CD4-positive, alpha-beta T cell treated with Interleukin-4 for 1 hour (primary cell): ENCODE measurements around the gene PSMA2.

Experiments used
- DNase-seq, 2 donors: peaks; one replicate each; pipeline ENCODE4 v3.0.0-alpha.2; 2020 to 2022

Gene PSMA2

GRCh38 chr7:42931834-42932651, at the start of gene PSMA2, which contains the start of gene MRPL32:
PSMA2 (minus strand) TSS chr7:42932174; CDS start chr7:42932158, 16 bp downstream.
MRPL32 (plus strand) TSS chr7:42932376; CDS start chr7:42932387, 11 bp downstream.
- DNase-seq, result peak; percentile 97 to 98

- no peak for DNase-seq
Measured at GRCh38 chr7:42981601-42982000, 49.6 kb upstream of the PSMA2 start.

- DNase-seq, result no peak
Measured at GRCh38 chr7:42980514-42980913, 48.5 kb upstream of the PSMA2 start.

- DNase-seq, result no peak
Measured at GRCh38 chr7:42980084-42980483, 48.1 kb upstream of the PSMA2 start.

GRCh38 chr7:42978496-42978895, 46.5 kb upstream of the PSMA2 start:
- no peak for DNase-seq

GRCh38 chr7:42976371-42976770, 44.4 kb upstream of the PSMA2 start:
- no peak for DNase-seq

- no peak for DNase-seq
Measured at GRCh38 chr7:42972699-42973500, 40.9 kb upstream of the PSMA2 start.

- DNase-seq, result no peak
Measured at GRCh38 chr7:42967391-42967790, 35.4 kb upstream of the PSMA2 start.

- no peak for DNase-seq
Measured at GRCh38 chr7:42964849-42965805, 33.2 kb upstream of the PSMA2 start.

GRCh38 chr7:42964293-42964692, 32.3 kb upstream of the PSMA2 start:
- DNase-seq, result no peak

- no peak for DNase-seq
Measured at GRCh38 chr7:42961170-42961569, 29.2 kb upstream of the PSMA2 start.

- no peak for DNase-seq
Measured at GRCh38 chr7:42960762-42961161, 28.8 kb upstream of the PSMA2 start.

GRCh38 chr7:42959549-42959948, 27.6 kb upstream of the PSMA2 start:
- no peak for DNase-seq

- DNase-seq, result no peak
Measured at GRCh38 chr7:42956062-42956461, 24.1 kb upstream of the PSMA2 start.

- DNase-seq, result no peak
Measured at GRCh38 chr7:42953994-42954393, 22.0 kb upstream of the PSMA2 start.

- DNase-seq, result no peak
Measured at GRCh38 chr7:42952328-42952727, 20.4 kb upstream of the PSMA2 start.

GRCh38 chr7:42950417-42950816, 18.4 kb upstream of the PSMA2 start:
- DNase-seq, result no peak

GRCh38 chr7:42947521-42947920, 15.5 kb upstream of the PSMA2 start:
- no peak for DNase-seq

GRCh38 chr7:42946627-42946950, 14.6 kb upstream of the PSMA2 start:
- no peak for DNase-seq

- no peak for DNase-seq
Measured at GRCh38 chr7:42945821-42946626, 14.1 kb upstream of the PSMA2 start.

GRCh38 chr7:42940985-42941847, 9.2 kb upstream of the PSMA2 start:
- DNase-seq, result peak; percentile 68 to 70
